Superior temporal gyrus (tissue), 1 donor: Measurements from ENCODE around the gene DGKA.
"Not testable (repeated sequence)": the region's sequence is repeated elsewhere in the genome, so short reads cannot be mapped to it uniquely, and the experiment has no call there.

Experiments used
- DNase-seq: peaks from one replicate; pipeline ENCODE4 v3.0.0-alpha.2; 2016; ENCODE audit errors: extremely low spot score

Gene DGKA

DNA sequence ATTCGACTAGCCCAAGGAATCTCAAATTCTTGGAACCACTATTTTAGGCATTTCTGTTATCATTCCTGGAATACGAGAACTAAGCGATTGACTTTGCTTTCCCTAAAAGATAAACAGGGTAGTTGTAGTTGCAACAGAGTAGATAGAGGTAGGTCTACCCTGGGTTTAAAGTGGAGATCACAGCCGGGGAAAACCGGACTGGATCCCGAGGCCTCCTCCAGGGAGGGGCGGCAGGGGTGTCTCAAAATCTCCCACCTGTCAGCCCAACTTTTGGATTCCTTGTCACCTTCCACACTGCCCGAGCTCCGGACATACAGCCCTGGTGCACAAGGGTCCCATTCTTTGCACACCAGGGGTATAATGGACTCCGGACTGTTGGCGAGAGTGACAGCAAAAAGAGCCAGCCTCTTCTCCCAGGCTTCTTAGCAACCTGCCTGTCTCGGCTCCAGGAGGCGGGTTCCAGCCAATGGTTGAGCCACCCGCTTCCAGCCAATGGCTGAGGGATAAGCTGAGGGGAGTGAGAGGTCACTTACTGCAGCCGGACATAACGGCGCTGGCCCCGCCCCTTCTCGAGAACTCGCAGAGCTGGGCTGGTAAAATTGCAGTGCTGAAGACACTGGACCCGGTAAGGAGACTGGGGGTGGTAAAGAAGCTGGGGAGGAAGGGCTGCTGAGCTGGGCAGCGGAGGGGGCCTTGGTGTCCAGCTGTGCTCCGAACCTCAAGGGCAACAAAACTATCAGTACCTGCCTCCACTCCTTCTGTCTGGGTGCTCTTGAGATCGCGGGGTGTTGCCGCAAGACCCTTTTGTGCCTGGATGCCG is 66.0 kb downstream of the DGKA start, which contains the start of gene SUOX:
Gene SUOX (plus strand): TSS at position 562 of the 820 bp plus-strand sequence. CDS start 4,946 bp downstream, outside the sequence.
- peak; percentile 98 for DNase-seq

GRCh38 chr12:55997535-55997859 is 66.5 kb downstream of the DGKA start:
- no peak for DNase-seq

- not testable (repeated sequence) for DNase-seq
Measured at GRCh38 chr12:55999522-55999921, 68.6 kb downstream of the DGKA start.

- DNase-seq, result not testable (repeated sequence)
Measured at GRCh38 chr12:55999999-56000540, 69.1 kb downstream of the DGKA start.

DNA sequence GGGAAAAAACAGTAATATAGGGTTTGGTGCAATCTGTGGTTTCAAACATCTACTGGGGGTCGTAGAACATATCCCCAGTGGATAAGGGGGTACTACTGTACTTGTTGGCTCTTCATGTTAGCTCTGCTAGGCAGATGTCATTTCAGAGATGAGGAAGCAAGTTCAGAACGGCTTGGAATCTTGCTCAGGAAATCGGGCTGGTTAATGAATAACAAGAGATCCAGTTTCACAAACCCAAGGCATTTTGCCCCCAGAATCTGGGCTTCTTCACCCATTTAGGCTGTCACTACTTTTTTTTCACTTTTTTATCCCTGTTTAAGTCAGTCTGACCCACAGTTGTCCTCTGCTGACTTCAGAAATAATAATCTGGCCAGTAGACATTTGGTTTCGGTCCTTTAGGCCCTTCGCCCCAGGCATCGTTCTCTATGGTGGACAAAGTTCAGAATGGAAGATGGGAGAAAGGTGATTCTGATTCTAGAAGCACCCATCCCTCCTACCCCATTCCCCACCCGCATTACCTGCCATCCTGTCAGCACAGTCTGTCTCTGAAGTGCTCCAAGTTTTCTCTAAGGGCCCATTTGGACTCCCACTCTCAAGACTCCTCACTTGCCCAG is 70.6 kb downstream of the DGKA start:
- DNase-seq, result no peak

- not testable (repeated sequence) for DNase-seq
Measured at GRCh38 chr12:56003376-56003775, 72.4 kb downstream of the DGKA start.
